ENCODE data around the gene ZC3H12C.

The ZC3H12C gene

GRCh38 chr11:110077346-110077745 is 15.8 kb upstream of the ZC3H12C start:
- no peak for DNase-seq

GRCh38 chr11:110077831-110078325 is 15.3 kb upstream of the ZC3H12C start:
- no peak for DNase-seq

- no peak for DNase-seq
Observed at GRCh38 chr11:110078923-110079544, 14.2 kb upstream of the ZC3H12C start.

- DNase-seq: no peak
Observed at GRCh38 chr11:110079726-110080125, 13.5 kb upstream of the ZC3H12C start.

GRCh38 chr11:110081462-110082376 is 11.5 kb upstream of the ZC3H12C start:
- no peak for DNase-seq

GRCh38 chr11:110082899-110083298 is 10.3 kb upstream of the ZC3H12C start:
- no peak for DNase-seq

- DNase-seq: no peak
Observed at GRCh38 chr11:110085255-110085838, 7.8 kb upstream of the ZC3H12C start.

- no peak for DNase-seq
Observed at GRCh38 chr11:110086892-110087309, 6.3 kb upstream of the ZC3H12C start.

GRCh38 chr11:110087812-110088534 is 5.2 kb upstream of the ZC3H12C start:
- no peak for DNase-seq

- DNase-seq: no peak
Observed at GRCh38 chr11:110088535-110089344, 4.5 kb upstream of the ZC3H12C start.

- DNase-seq: no peak
Observed at GRCh38 chr11:110089617-110090282, 3.4 kb upstream of the ZC3H12C start.

- DNase-seq: no peak
Observed at GRCh38 chr11:110090466-110091026, 2.6 kb upstream of the ZC3H12C start.

GRCh38 chr11:110092111-110092514 is 1.1 kb upstream of the ZC3H12C start:
- DNase-seq: no peak

GRCh38 chr11:110093407-110094297 is 460 bp downstream of the ZC3H12C start:
- no peak for DNase-seq

GRCh38 chr11:110094298-110095285 is 1.4 kb downstream of the ZC3H12C start:
- DNase-seq: no peak

- DNase-seq: no peak
Observed at GRCh38 chr11:110095554-110095953, 2.4 kb downstream of the ZC3H12C start.

GRCh38 chr11:110096496-110096895 is 3.3 kb downstream of the ZC3H12C start:
- no peak for DNase-seq

GRCh38 chr11:110097459-110098012 is 4.3 kb downstream of the ZC3H12C start:
- DNase-seq: no peak

All from T-helper 9 cell (primary cell).